ENCODE results near the gene VWA3A. TPM values are rescaled to one million over a fixed set of nuclear protein-coding genes. Genes with fewer than 3 reads are reported as not detected.
"Not testable (repeated sequence)": the region's sequence is repeated elsewhere in the genome, so short reads cannot be mapped to it uniquely, and the experiment has no call there.

VWA3A gene
- total RNA-seq, 1 donor from 2014 or later: not detected

- DNase-seq (ENCODE audit: low read depth): peak; percentile 27
Observed at GRCh38 chr16:22181843-22182242, 89.5 kb downstream of the VWA3A start.

- DNase-seq (ENCODE audit: low read depth): no peak
Observed at GRCh38 chr16:22183335-22183734, 91.0 kb downstream of the VWA3A start.

- no peak for DNase-seq (ENCODE audit: low read depth)
Observed at GRCh38 chr16:22183901-22184614, 91.7 kb downstream of the VWA3A start.

- no peak for DNase-seq (ENCODE audit: low read depth)
Observed at GRCh38 chr16:22184615-22184968, 92.3 kb downstream of the VWA3A start.

GRCh38 chr16:22186517-22186916, 94.2 kb downstream of the VWA3A start:
- DNase-seq (ENCODE audit: low read depth): no peak

- DNase-seq (ENCODE audit: low read depth): no peak
Observed at GRCh38 chr16:22188267-22188594, 95.9 kb downstream of the VWA3A start.

- DNase-seq (ENCODE audit: low read depth): peak; percentile 90
Observed at GRCh38 chr16:22188595-22189442, 96.5 kb downstream of the VWA3A start.

- DNase-seq (ENCODE audit: low read depth): no peak
Observed at GRCh38 chr16:22189473-22190080, 97.2 kb downstream of the VWA3A start.

GRCh38 chr16:22190081-22190775, 97.9 kb downstream of the VWA3A start:
- DNase-seq (ENCODE audit: low read depth): no peak

- peak; percentile 100 for DNase-seq (ENCODE audit: low read depth)
Observed at GRCh38 chr16:22190776-22191531, 98.6 kb downstream of the VWA3A start.

GRCh38 chr16:22191532-22192260, 99.4 kb downstream of the VWA3A start:
- DNase-seq (ENCODE audit: low read depth): no peak

- DNase-seq (ENCODE audit: low read depth): peak; percentile 94
Observed at GRCh38 chr16:22192261-22193062, 100.1 kb downstream of the VWA3A start.

- DNase-seq (ENCODE audit: low read depth): no peak
Observed at GRCh38 chr16:22193063-22193411, 100.7 kb downstream of the VWA3A start.

GRCh38 chr16:22194707-22195444, 102.5 kb downstream of the VWA3A start:
- DNase-seq (ENCODE audit: low read depth): no peak

GRCh38 chr16:22195445-22195694, 103.0 kb downstream of the VWA3A start:
- no peak for DNase-seq (ENCODE audit: low read depth)

GRCh38 chr16:22195695-22196558, 103.6 kb downstream of the VWA3A start:
- peak; percentile 89 for DNase-seq (ENCODE audit: low read depth)

- not testable (repeated sequence) for DNase-seq (ENCODE audit: low read depth)
Observed at GRCh38 chr16:22196559-22197168, 104.3 kb downstream of the VWA3A start.

All from myocyte (in vitro differentiated cells).